ENCODE measurements around the gene KLF11. TPM values are rescaled to one million over a fixed set of nuclear protein-coding genes. Genes with fewer than 3 reads are reported as not detected.

Gene KLF11
- total and polyA plus RNA-seq, 4 experiments from 2014 or later: 7.0 to 9.8 (median 7.9) TPM

- intact Hi-C loops (cut with micrococcal nuclease): no loop called here
- peaks cover 4 to 11% of the 10 kb centered on the region in 2 donors for H3K36me3 Mint-ChIP-seq
- POLR2A ChIA-PET (ENCODE audit: partially characterized antibody): no interaction called here
- H3K27ac ChIP-seq (ENCODE audit: low read depth, low read length): no peak overlapping the region
- DNase-seq: no peak
- no peaks in the 10 kb centered on the region for H3K27me3 ChIP-seq (ENCODE audit: insufficient read depth, low read length)
- CTCF ChIA-PET (ENCODE audit: partially characterized antibody): interaction anchor here (1.0 kb wide), 1 partner anchor 74 kb away, joined by 3 read pairs; no protein-coding TSS in a partner anchor
- no peak overlapping the region for H3K4me3 ChIP-seq (ENCODE audit: low read length in 2 of 2)
- H3K36me3 ChIP-seq (ENCODE audit: insufficient read depth, low read length): no peaks in the 10 kb centered on the region
- H3K9me3 ChIP-seq (ENCODE audit: control insufficient read depth in 1 of 2, low read length in 2 of 2): no peaks in the 10 kb centered on the region
- peaks cover 0 to 4% (median 0%) of the 10 kb centered on the region in 4 donors for H3K4me1 Mint-ChIP-seq
- peaks cover 0 to 2% of the 10 kb centered on the region in 2 donors for H3K27me3 Mint-ChIP-seq
- no peak overlapping the region for H3K27ac Mint-ChIP-seq
- no peak overlapping the region for H3K4me3 Mint-ChIP-seq
- H3K9me3 Mint-ChIP-seq: no peaks in the 10 kb centered on the region
- H3K4me1 ChIP-seq (ENCODE audit: insufficient read depth, low read length): peaks cover 6% of the 10 kb centered on the region
These were observed 16.4 kb downstream of the KLF11 start for GRCh38 chr2:10059552-10060335.

DNA sequence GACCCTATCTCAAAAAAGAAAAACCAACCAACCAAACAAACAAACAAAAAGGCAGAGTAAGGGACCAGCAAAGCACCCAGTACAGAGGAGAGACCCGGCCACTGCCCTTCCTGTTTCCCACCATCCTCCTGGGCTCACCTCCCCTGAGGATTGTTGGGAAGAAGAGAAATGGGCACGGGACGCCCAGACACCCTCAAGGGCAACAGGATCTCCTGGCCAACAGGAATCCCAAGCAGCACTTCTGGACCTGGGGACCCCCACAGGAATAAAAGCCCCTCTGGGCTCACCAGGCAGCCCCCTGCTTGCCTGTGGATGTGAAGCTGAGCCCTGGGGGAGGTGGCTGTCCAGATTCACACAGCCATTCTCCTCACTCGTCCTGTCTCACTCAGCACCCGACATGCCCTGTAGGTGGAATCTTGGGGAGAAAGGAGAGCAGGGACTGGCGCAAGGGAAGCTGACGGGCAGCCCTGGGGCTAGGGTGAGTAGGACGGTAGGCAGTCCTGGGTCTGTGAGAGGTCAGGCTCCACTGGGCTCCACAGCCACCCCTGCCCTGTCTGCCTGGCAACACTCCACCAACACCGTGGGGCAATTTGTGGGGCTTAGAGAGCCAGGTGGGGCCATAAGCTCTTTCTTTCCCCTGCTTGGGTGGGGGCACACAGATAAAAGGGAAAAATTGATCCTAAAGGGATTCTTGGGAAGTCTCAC is 18.0 kb downstream of the KLF11 start:
- Mint-ChIP-seq H3K9me3 (no peaks in the 10 kb centered on the region), H3K27ac (peak overlapping the region in 1 of 7 donors; percentile 12), H3K4me1 (peaks cover 0 to 9% (median 3%) of the 10 kb centered on the region in 4 donors), H3K27me3 (peaks cover 0 to 2% of the 10 kb centered on the region in 2 donors), H3K36me3 (no peaks in the 10 kb centered on the region), H3K4me3 (no peak overlapping the region)
- H3K27me3 ChIP-seq (ENCODE audit: insufficient read depth, low read length): no peaks in the 10 kb centered on the region
- intact Hi-C loops (cut with micrococcal nuclease): no loop called here
- no peak overlapping the region for H3K4me3 ChIP-seq (ENCODE audit: low read length in 2 of 2)
- H3K9me3 ChIP-seq (ENCODE audit: control insufficient read depth in 1 of 2, low read length in 2 of 2): no peaks in the 10 kb centered on the region
- H3K4me1 ChIP-seq (ENCODE audit: insufficient read depth, low read length): peaks cover 6% of the 10 kb centered on the region
- H3K27ac ChIP-seq (ENCODE audit: low read depth, low read length): no peak overlapping the region
- no peak for DNase-seq
- POLR2A ChIA-PET (ENCODE audit: partially characterized antibody): no interaction called here
- CTCF ChIA-PET (ENCODE audit: partially characterized antibody): no interaction called here
- no peaks in the 10 kb centered on the region for H3K36me3 ChIP-seq (ENCODE audit: insufficient read depth, low read length)

DNA sequence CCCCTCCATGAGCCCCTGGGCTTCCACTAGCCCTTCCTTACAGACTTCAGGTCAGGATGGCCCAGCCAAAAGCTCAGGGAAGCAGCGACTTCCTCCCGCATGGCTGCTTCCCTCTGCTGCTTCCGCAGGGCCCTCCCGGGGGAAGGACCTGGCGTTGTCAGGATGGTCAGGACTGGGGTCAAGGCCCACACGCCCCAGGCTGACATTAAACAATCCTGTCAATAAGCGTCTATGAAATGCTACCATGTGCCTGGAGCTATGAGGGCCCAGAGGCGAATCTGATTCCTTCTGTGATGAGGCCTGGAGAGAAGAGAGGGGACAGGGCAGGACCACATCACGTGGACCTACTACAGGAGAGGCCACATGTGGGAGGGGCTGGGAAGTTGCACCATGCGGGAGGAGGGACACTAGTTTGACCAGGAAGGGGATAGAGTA is 19.6 kb downstream of the KLF11 start:
- no peaks in the 10 kb centered on the region for H3K27me3 ChIP-seq (ENCODE audit: insufficient read depth, low read length)
- peak overlapping the region in 1 of 7 donors; percentile 48 for H3K27ac Mint-ChIP-seq
- peaks cover 0 to 3% of the 10 kb centered on the region in 2 donors for H3K36me3 Mint-ChIP-seq
- no peaks in the 10 kb centered on the region for H3K9me3 ChIP-seq (ENCODE audit: control insufficient read depth in 1 of 2, low read length in 2 of 2)
- DNase-seq: no peak
- no peak overlapping the region for H3K4me3 Mint-ChIP-seq
- no peak overlapping the region for H3K4me3 ChIP-seq (ENCODE audit: low read length in 2 of 2)
- H3K36me3 ChIP-seq (ENCODE audit: insufficient read depth, low read length): no peaks in the 10 kb centered on the region
- H3K4me1 Mint-ChIP-seq: peaks cover 0 to 11% (median under 1%) of the 10 kb centered on the region in 4 donors
- H3K9me3 Mint-ChIP-seq: peaks cover 0 to 5% (median 2%) of the 10 kb centered on the region in 8 donors
- no peaks in the 10 kb centered on the region for H3K27me3 Mint-ChIP-seq
- POLR2A ChIA-PET (ENCODE audit: partially characterized antibody): no interaction called here
- intact Hi-C loops (cut with micrococcal nuclease): no loop called here
- H3K27ac ChIP-seq (ENCODE audit: low read depth, low read length): no peak overlapping the region
- CTCF ChIA-PET (ENCODE audit: partially characterized antibody): no interaction called here
- H3K4me1 ChIP-seq (ENCODE audit: insufficient read depth, low read length): no peaks in the 10 kb centered on the region

GRCh38 chr2:10063566-10063965 is 20.2 kb downstream of the KLF11 start:
- Histone ChIP-seq H3K4me1 (ENCODE audit: insufficient read depth, low read length) (no peaks in the 10 kb centered on the region), H3K4me3 (ENCODE audit: low read length in 2 of 2) (no peak overlapping the region), H3K9me3 (ENCODE audit: control insufficient read depth in 1 of 2, low read length in 2 of 2) (no peaks in the 10 kb centered on the region), H3K27ac (ENCODE audit: low read depth, low read length) (no peak overlapping the region), H3K36me3 (ENCODE audit: insufficient read depth, low read length) (no peaks in the 10 kb centered on the region), H3K27me3 (ENCODE audit: insufficient read depth, low read length) (no peaks in the 10 kb centered on the region)
- ChIA-PET POLR2A (ENCODE audit: partially characterized antibody) (no interaction called here), CTCF (ENCODE audit: partially characterized antibody) (interaction anchor here (1.5 kb wide), 1 partner anchor 372 kb away, joined by 3 read pairs; no protein-coding TSS in a partner anchor)
- Mint-ChIP-seq H3K4me3 (no peak overlapping the region), H3K9me3 (peaks cover 0 to 7% (median 3%) of the 10 kb centered on the region in 8 donors), H3K36me3 (peaks cover 0 to 4% of the 10 kb centered on the region in 2 donors), H3K27ac (no peak overlapping the region), H3K4me1 (peaks cover 0 to 11% (median under 1%) of the 10 kb centered on the region in 4 donors), H3K27me3 (no peaks in the 10 kb centered on the region)
- DNase-seq: no peak
- intact Hi-C loops (cut with micrococcal nuclease): no loop called here

DNA sequence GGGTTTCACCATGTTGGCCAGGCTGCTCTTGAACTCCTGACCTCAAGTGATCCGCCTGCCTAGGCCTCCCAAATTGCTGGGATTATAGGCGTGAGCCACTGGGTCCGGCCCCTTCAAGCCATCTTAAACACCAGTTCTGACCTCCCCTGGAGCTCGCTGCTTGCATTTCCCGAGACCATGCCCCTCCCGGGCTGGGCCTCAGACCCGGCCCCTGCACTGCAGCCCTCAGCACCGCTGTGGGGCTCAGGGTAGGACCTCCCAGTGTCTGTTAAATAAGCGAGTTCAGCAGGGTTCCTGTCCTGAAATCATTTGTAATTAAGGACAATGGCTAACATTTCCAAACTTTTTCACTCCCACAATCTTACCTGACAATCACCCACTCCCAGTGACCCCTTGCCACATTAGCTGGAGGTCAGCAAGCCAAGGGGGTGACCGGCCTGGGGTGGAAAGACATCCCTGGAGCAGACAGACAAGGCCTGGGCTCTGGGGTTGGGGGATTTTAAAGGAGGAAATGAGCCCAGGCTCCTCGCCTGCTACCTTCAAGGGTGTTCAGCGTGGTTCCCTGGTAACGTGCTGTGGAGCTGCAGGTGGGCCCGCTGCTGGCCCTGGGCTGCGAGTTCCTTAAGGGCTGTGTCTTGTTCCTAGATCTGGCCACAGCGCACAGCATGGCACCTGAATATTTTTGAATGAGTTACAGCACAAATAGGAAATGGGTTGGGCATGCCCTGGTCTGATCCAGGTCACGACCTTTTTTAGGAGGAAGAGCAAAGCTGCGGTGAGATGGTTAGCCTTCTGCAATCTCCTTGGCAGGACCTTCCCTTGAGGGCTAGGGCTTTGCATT is 21.8 kb downstream of the KLF11 start:
- H3K27me3 ChIP-seq (ENCODE audit: insufficient read depth, low read length): no peaks in the 10 kb centered on the region
- no peaks in the 10 kb centered on the region for H3K4me1 ChIP-seq (ENCODE audit: insufficient read depth, low read length)
- H3K4me3 ChIP-seq (ENCODE audit: low read length in 2 of 2): no peak overlapping the region
- Mint-ChIP-seq H3K4me1 (peaks cover 0 to 11% (median under 1%) of the 10 kb centered on the region in 4 donors), H3K4me3 (no peak overlapping the region), H3K36me3 (peaks cover 0 to 4% of the 10 kb centered on the region in 2 donors), H3K27ac (no peak overlapping the region), H3K27me3 (no peaks in the 10 kb centered on the region), H3K9me3 (peaks cover 0 to 7% (median 3%) of the 10 kb centered on the region in 8 donors)
- POLR2A ChIA-PET (ENCODE audit: partially characterized antibody): no interaction called here
- no peak overlapping the region for H3K27ac ChIP-seq (ENCODE audit: low read depth, low read length)
- H3K9me3 ChIP-seq (ENCODE audit: control insufficient read depth in 1 of 2, low read length in 2 of 2): no peaks in the 10 kb centered on the region
- CTCF ChIA-PET (ENCODE audit: partially characterized antibody): interaction anchor here (1.5 kb wide), 2 partner anchors 344 to 370 kb away, joined by 3 to 4 read pairs; no protein-coding TSS in a partner anchor
- no peaks in the 10 kb centered on the region for H3K36me3 ChIP-seq (ENCODE audit: insufficient read depth, low read length)
- no peak for DNase-seq
- intact Hi-C loops (cut with micrococcal nuclease): no loop called here

- no peak for DNase-seq
- intact Hi-C loops (cut with micrococcal nuclease): no loop called here
- Histone ChIP-seq H3K4me3 (ENCODE audit: low read length in 2 of 2) (no peak overlapping the region), H3K27me3 (ENCODE audit: insufficient read depth, low read length) (no peaks in the 10 kb centered on the region), H3K36me3 (ENCODE audit: insufficient read depth, low read length) (no peaks in the 10 kb centered on the region), H3K4me1 (ENCODE audit: insufficient read depth, low read length) (no peaks in the 10 kb centered on the region), H3K27ac (ENCODE audit: low read depth, low read length) (no peak overlapping the region), H3K9me3 (ENCODE audit: control insufficient read depth in 1 of 2, low read length in 2 of 2) (no peaks in the 10 kb centered on the region)
- Mint-ChIP-seq H3K4me1 (peaks cover 0 to 11% (median under 1%) of the 10 kb centered on the region in 4 donors), H3K4me3 (no peak overlapping the region), H3K27ac (no peak overlapping the region), H3K9me3 (peaks cover 0 to 7% (median 3%) of the 10 kb centered on the region in 8 donors), H3K27me3 (no peaks in the 10 kb centered on the region), H3K36me3 (peaks cover 0 to 4% of the 10 kb centered on the region in 2 donors)
- ChIA-PET POLR2A (ENCODE audit: partially characterized antibody) (no interaction called here), CTCF (ENCODE audit: partially characterized antibody) (interaction anchor here (1.5 kb wide), 1 partner anchor 343 kb away, joined by 4 read pairs; no protein-coding TSS in a partner anchor)
These were observed 22.4 kb downstream of the KLF11 start for GRCh38 chr2:10065773-10066055.
